UCSD-AML1 (cell line): ENCODE measurements around the gene TTLL8.

ENCODE experiments used
- DNase-seq: peaks from one replicate; lab custom pipeline; 2025; ENCODE audit not compliant: unreplicated experiment; lab: John Stamatoyannopoulos, UW

The TTLL8 gene

GRCh38 chr22:50008151-50009040 is 49.7 kb downstream of the TTLL8 start:
- no peak for DNase-seq

- no peak for DNase-seq
Measured at GRCh38 chr22:50007057-50007511, 51.0 kb downstream of the TTLL8 start.

GRCh38 chr22:50004918-50005317 is 53.2 kb downstream of the TTLL8 start:
- no peak for DNase-seq

GRCh38 chr22:50002791-50003190 is 55.3 kb downstream of the TTLL8 start:
- DNase-seq: no peak

- no peak for DNase-seq
Measured at GRCh38 chr22:50001388-50002231, 56.5 kb downstream of the TTLL8 start.

DNA sequence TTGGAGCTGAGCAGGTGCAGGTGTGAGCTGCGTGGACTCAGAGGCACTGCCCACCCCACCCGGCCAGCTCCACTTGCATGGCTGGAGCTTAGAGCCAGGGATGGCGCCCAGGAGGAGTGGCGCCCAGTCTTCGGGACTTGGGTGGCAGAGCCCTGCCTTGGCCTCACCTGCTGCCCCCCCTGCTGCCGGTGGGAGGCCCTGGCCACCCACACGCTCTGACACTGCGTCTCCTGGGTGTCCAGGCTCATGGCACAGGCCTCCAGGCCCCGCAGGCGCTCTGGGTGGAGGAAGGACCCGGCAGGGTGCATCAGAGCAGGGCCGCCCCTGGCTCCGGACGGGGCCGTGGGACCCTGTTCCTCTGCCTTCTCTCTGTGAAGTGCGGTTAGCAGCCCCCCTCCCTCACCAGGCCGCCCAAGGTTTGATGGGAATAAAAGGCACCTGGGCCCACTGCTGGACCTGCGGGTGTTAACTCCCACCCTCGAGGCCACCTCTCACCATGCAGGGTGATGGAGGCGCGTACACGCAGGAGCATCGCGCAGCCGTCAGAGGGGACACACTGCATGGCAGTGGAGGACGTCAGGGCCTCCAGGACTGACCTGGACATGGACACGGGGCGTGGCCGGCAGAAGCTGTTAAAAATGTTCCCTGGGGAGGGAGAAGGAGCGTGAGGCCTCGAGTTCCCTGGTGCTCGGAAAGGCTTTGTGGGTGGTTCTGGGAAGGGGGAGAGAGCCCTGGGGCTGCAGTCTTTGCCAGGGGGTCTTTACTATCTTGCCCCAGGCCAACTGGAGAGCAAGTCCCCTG is 57.3 kb downstream of the TTLL8 start:
- no peak for DNase-seq

DNA sequence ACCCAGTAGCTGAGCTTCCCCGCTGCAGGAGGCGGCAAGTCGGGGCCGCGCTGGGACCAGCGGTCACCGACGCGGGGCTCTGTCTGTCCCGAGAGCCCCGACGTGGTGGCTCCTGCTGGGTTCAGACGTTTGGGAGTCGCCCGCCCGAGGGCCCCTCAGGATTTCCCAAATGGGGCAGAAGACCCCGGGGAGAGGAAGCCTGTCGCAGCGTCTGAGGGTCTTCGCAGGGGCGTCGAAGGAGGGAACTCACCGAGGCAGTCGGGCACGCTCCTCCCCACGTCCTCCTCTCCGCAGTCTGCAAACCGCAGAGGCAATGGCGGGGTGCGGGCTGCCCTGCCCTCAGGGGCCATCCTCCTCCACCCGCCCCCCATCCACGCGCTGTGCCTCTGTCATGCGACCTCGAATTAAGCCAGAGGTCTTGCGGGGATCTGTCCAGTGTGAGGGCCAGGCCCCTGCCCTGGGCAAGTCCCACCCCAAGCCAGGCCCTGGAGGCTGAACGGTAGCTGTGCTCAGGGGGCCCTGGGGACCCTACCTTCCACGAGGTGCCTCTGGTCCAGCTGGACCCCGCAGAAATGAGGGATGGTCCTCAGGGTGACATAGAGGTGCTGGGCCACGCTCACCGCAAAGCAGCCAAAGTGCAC is 58.0 kb downstream of the TTLL8 start:
- DNase-seq: no peak

- no peak for DNase-seq
Measured at GRCh38 chr22:49999063-49999945, 58.8 kb downstream of the TTLL8 start.

DNA sequence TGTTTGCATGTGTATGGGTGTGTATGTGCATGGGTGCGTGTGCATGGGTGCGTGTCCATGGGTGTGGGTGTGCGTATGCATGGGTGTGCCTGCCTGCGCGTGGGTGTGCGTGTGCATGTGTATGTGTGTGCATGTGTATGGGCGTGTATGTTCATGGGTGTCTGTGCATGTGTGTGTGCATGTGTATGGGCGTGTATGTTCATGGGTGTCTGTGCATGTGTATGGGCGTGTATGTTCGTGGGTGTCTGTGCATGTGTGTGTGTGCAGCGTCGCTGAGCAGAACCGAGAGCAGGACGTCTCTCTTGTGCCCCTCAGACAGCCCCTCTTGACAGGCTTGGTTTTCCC is 59.4 kb downstream of the TTLL8 start:
- DNase-seq: no peak

DNA sequence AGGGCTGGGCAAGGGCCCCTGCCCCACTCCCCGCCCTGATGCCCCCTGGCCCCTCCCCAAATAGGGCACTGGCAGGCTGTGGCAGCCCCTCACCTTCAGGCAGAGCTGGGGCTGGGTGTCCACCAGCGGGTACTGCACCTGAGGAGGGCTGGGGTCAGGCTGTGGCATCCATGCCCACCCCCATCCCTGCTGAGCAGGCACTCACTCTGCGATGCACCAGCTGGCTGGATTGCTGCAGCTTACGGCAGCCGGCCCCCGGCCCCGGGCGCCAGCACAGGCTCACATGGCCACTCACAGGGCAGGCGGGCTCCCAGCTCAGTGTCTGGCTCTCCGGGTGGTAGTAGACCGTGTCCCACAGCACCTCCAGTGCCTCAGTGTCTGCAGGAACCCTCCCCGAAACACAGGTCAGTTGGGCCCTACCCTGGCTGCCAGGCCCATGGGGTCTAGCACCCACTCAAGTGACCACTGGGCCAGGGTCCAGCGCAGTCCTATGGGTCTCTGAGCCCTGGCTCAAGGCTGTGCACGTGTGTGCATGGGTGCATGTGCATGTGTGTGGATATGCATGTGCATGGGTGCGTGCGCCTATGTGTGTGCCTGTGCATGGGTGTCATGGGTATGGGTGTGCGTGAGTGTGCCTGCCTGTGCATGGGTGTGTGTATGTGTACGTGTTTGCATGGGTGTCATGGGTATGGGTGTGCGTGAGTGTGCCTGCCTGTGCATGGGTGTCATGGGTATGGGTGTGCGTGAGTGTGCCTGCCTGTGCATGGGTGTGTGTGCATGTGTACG is 60.0 kb downstream of the TTLL8 start:
- DNase-seq: no peak

DNA sequence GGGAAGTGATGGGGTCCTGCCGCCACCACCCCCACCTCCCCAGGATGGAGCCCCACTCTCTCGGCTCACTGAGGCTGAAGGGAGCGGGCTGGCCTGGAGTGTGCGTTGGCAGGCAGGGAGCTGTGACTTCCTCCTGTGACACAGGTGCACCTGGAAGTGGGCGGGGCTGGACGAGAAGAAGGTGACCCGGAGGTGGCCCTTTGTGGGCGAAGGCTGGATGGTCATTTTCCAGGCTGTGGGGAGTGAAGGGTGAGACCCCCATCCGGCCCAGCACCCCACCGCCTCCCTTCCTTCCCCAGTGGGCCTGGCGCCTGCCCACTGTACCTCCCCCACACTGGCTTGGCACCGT is 60.9 kb downstream of the TTLL8 start:
- DNase-seq: no peak

- no peak for DNase-seq
Measured at GRCh38 chr22:49996518-49997250, 61.4 kb downstream of the TTLL8 start.

DNA sequence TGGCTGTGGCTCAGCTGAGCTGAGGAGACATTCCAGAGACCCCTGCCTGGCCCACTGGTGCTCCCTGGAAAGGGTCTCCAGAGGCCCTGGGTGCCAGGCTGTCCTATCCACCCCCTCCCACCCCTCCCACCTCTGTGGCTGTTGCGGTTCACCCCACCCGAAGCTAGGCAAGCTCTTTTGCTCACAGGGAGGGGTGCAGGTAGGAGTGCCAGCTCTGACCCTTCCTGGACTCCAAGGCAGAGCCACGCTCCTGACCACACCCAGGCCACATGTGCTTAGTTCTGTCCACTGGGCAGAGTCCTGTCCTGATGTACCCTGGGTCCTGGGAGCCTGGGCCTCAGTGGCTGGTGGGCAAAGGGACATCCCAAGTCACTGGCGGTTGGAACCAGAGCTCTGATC is 62.0 kb downstream of the TTLL8 start:
- DNase-seq: no peak

DNA sequence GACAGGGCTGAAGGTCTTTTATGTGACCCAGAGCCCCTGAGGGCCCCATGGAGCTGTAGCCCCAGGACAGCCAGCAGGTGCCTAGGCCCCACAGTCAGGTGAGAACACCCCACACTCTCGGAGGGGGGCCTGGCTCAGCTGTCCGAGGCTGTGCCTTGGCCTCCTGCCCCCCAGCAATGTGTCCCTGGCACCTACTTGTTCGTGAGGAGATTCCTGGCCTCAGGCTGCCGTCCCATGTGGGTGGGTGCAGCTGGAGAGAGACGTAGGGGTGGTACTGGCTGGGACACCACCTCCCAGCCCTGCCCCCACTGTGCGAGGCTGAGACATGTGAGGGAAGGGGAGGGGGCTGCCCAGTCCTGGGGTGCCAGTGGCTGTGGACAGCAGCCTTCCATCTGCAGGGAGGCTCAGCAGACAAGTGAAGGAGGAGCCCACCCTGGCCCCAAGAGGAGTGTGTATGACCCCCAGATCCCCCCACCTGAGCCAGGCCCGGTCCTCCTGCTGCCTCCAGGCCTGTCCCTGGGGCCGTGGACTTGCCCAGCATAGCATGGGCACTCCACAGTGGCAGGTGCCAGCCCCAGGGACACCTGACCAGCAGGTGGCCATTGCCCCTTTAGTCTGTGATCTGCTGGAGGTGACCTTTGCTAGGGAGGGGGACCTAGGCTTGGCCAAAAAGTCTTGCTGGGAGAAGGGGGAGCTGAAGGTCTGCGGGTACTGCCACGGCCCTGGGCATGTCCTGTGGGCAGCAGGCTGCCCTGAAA is 62.6 kb downstream of the TTLL8 start:
- DNase-seq: no peak

DNA sequence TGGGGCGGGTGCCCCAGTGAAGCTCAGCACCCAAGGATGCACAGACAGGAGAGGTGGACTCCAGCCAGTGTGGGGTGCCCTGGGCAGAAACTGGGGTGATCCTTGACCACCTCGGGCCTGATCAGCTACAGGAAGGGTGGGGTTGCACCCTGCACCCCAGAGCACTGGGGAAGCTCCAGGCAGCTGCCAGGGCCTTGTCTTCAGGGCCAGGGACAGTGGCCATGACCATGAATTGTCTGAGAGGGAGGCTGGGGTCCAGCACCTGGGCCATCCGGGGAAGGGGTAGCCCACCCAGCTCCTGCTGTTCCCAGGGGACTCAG is 63.1 kb downstream of the TTLL8 start:
- DNase-seq: no peak

GRCh38 chr22:49994361-49995040 is 63.6 kb downstream of the TTLL8 start:
- no peak for DNase-seq

GRCh38 chr22:49993649-49994360 is 64.3 kb downstream of the TTLL8 start:
- no peak for DNase-seq
